OCI-LY1 (cell line): Measurements from ENCODE around the gene MUC5AC.

ENCODE experiments used
- EZH2 ChIP-seq: fragments of 200-600 bp; sonication (generic), shearing (Covaris generic); IDR thresholded peaks from 2 replicates; pipeline ENCODE4 v1.8.0; 2017; ENCODE audit warnings: borderline replicate concordance, mixed run types, mild to moderate bottlenecking, antibody characterized with exemption, low read length, moderate library complexity, mixed read lengths
- TF ChIP-seq, protein P1 (sequence below): fragments of 200-600 bp; sonication (generic), shearing (Covaris generic); IDR thresholded peaks from 2 replicates; pipeline ENCODE4 v1.5.1; 2017; ENCODE audit warnings: mild to moderate bottlenecking, antibody characterized with exemption, low read length, moderate library complexity, mixed read lengths

DNA sequence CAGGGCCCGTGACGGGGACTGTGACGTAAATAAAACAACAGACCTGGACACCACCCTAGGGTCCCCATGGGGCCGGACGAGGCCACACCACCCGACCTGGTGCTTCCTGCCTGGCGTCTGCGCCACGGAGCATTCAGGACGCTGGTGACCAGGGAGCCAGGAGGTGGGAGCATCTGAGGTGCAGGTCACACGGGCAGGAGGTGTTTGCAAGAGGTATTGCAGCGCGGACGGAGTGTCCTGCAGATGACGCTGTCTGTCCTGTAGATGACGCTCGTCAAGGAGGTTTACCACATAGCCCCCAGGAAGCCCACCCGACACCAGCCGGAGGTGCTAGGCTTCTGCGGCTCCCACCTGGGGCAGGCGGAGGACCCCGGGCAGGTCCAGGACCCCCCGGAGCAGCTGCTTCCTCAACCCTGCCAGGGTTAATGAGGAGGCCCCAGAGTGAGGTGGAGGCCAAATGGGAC is 64.1 kb downstream of the MUC5AC start:
- TF ChIP-seq, protein P1, sequence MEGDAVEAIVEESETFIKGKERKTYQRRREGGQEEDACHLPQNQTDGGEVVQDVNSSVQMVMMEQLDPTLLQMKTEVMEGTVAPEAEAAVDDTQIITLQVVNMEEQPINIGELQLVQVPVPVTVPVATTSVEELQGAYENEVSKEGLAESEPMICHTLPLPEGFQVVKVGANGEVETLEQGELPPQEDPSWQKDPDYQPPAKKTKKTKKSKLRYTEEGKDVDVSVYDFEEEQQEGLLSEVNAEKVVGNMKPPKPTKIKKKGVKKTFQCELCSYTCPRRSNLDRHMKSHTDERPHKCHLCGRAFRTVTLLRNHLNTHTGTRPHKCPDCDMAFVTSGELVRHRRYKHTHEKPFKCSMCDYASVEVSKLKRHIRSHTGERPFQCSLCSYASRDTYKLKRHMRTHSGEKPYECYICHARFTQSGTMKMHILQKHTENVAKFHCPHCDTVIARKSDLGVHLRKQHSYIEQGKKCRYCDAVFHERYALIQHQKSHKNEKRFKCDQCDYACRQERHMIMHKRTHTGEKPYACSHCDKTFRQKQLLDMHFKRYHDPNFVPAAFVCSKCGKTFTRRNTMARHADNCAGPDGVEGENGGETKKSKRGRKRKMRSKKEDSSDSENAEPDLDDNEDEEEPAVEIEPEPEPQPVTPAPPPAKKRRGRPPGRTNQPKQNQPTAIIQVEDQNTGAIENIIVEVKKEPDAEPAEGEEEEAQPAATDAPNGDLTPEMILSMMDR = no peak
- no peak for TF ChIP-seq EZH2
